Urinary bladder (tissue), 4 donors: ENCODE measurements around the gene INTS1. TPM values are rescaled to one million over a fixed set of nuclear protein-coding genes. Genes with fewer than 3 reads are reported as not detected.

ENCODE experiments used
- DNase-seq: peaks from one replicate; pipeline ENCODE4 v3.0.0-alpha.2; 2015; ENCODE audit errors: extremely low spot score
- H3K27ac ChIP-seq: one replicate; pipeline ENCODE4 v1.5.1; 2013; ENCODE audit warnings: low read depth, mild to moderate bottlenecking, moderate library complexity
- H3K36me3 ChIP-seq: one replicate; pipeline ENCODE4 v1.6.1; 2013; ENCODE audit warnings: mild to moderate bottlenecking, moderate library complexity; ENCODE audit not compliant: insufficient read depth
- H3K4me1 ChIP-seq: one replicate; pipeline ENCODE4 v1.6.1; 2013; ENCODE audit warnings: mild to moderate bottlenecking, moderate library complexity; ENCODE audit not compliant: insufficient read depth
- H3K4me3 ChIP-seq: one replicate; pipeline ENCODE4 v1.5.1; 2013; ENCODE audit warnings: low read depth, low read length
- WGBS: extraction: QIAGEN DNeasy Blood & Tissue Kit; methylation state at CpG from one replicate; pipeline ENCODE4 v1.1.7; 2013; 5-methylcytosine and 5-hydroxymethylcytosine counted together
- polyA plus RNA-seq: library from polyadenylated mRNA; stranded (reverse); fragments of 200-250 nt; gene quantifications from one replicate; pipeline ENCODE4 v1.2.3, GENCODE V29; 2013
- total RNA-seq: library from RNA; depleted of rRNA; stranded (reverse); fragments of >200 nt; gene quantifications from one replicate; pipeline ENCODE4 v1.2.3, GENCODE V29; 2014
- donor health status: healthy with polysubstance abuse.
- donor health status: healthy.

INTS1 gene
- total and polyA plus RNA-seq, 2 donors = 13.7 to 55.6 TPM

- H3K4me3 ChIP-seq = peak overlapping the region; percentile 61
- no peaks in the 10 kb centered on the region for H3K36me3 ChIP-seq
- DNase-seq = peak; percentile 94
- WGBS = 1% methylated on average over 35 of the region's 35 CpGs
- H3K27ac ChIP-seq = no peak overlapping the region
- no peaks in the 10 kb centered on the region for H3K4me1 ChIP-seq
Measured at GRCh38 chr7:1459512-1459892, 44.7 kb downstream of the INTS1 start.

GRCh38 chr7:1458683-1459511 lies 45.3 kb downstream of the INTS1 start, which contains the start of gene MICALL2:
MICALL2 (minus strand) TSS chr7:1459470; CDS start chr7:1459326, 144 bp downstream.
- H3K27ac ChIP-seq = peak within 1 kb of the TSS; percentile 47
- peak within 1 kb of the TSS; percentile 61 for H3K4me3 ChIP-seq
- H3K36me3 ChIP-seq = no peaks in the 10 kb centered on the region
- no peaks in the 10 kb centered on the region for H3K4me1 ChIP-seq
- DNase-seq = no peak
- 1% methylated on average over 69 of the region's 69 CpGs for WGBS

GRCh38 chr7:1457949-1458682 lies 46.1 kb downstream of the INTS1 start:
- Histone ChIP-seq H3K4me1 (no peaks in the 10 kb centered on the region), H3K27ac (peak overlapping the region; percentile 28), H3K4me3 (peak overlapping the region; percentile 61), H3K36me3 (no peaks in the 10 kb centered on the region)
- DNase-seq = no peak
- WGBS = 46% methylated on average over 23 of the region's 23 CpGs

GRCh38 chr7:1457059-1457948 lies 46.9 kb downstream of the INTS1 start:
- Histone ChIP-seq H3K4me3 (peak overlapping the region; percentile 61), H3K4me1 (no peaks in the 10 kb centered on the region), H3K36me3 (no peaks in the 10 kb centered on the region), H3K27ac (no peak overlapping the region)
- DNase-seq = no peak
- 83% methylated on average over 18 of the region's 18 CpGs for WGBS

- no peak overlapping the region for H3K27ac ChIP-seq
- WGBS = 88% methylated on average over 13 of the region's 13 CpGs
- H3K4me1 ChIP-seq = no peaks in the 10 kb centered on the region
Measured at GRCh38 chr7:1455955-1456354, 48.2 kb downstream of the INTS1 start.

GRCh38 chr7:1455241-1455939 lies 48.8 kb downstream of the INTS1 start:
- H3K27ac ChIP-seq = peak overlapping the region; percentile 54
- no peak overlapping the region for H3K4me3 ChIP-seq
- no peaks in the 10 kb centered on the region for H3K36me3 ChIP-seq
- 78% methylated on average over 26 of the region's 26 CpGs for WGBS
- DNase-seq = no peak
- no peaks in the 10 kb centered on the region for H3K4me1 ChIP-seq

More at GRCh38 chr7:1455955-1456354, 48.2 kb downstream of the INTS1 start:
- no peak for DNase-seq
- no peaks in the 10 kb centered on the region for H3K36me3 ChIP-seq
- no peak overlapping the region for H3K4me3 ChIP-seq

GRCh38 chr7:1454542-1454941 lies 49.6 kb downstream of the INTS1 start:
- H3K4me3 ChIP-seq = no peak overlapping the region
- no peaks in the 10 kb centered on the region for H3K36me3 ChIP-seq
- WGBS = 46% methylated on average over 14 of the region's 14 CpGs
- no peaks in the 10 kb centered on the region for H3K4me1 ChIP-seq
- peak overlapping the region; percentile 13 for H3K27ac ChIP-seq
- DNase-seq = no peak

GRCh38 chr7:1452205-1452604 lies 52.0 kb downstream of the INTS1 start:
- DNase-seq = no peak
- 67% methylated on average over 19 of the region's 19 CpGs for WGBS
- Histone ChIP-seq H3K36me3 (no peaks in the 10 kb centered on the region), H3K4me3 (no peak overlapping the region), H3K4me1 (no peaks in the 10 kb centered on the region), H3K27ac (no peak overlapping the region)

- no peak overlapping the region for H3K4me3 ChIP-seq
- H3K4me1 ChIP-seq = no peaks in the 10 kb centered on the region
- H3K27ac ChIP-seq = no peak overlapping the region
- DNase-seq = no peak
- H3K36me3 ChIP-seq = no peaks in the 10 kb centered on the region
- WGBS = 89% methylated on average over 11 of the region's 11 CpGs
Measured at GRCh38 chr7:1450987-1451386, 53.2 kb downstream of the INTS1 start.

GRCh38 chr7:1450431-1450830 lies 53.8 kb downstream of the INTS1 start:
- no peaks in the 10 kb centered on the region for H3K36me3 ChIP-seq
- WGBS = 82% methylated on average over 18 of the region's 18 CpGs
- no peak for DNase-seq
- no peak overlapping the region for H3K27ac ChIP-seq
- H3K4me1 ChIP-seq = no peaks in the 10 kb centered on the region
- no peak overlapping the region for H3K4me3 ChIP-seq

GRCh38 chr7:1449951-1450350 lies 54.2 kb downstream of the INTS1 start:
- DNase-seq = no peak
- Histone ChIP-seq H3K4me1 (no peaks in the 10 kb centered on the region), H3K27ac (no peak overlapping the region), H3K36me3 (no peaks in the 10 kb centered on the region), H3K4me3 (no peak overlapping the region)
- WGBS = 66% methylated on average over 11 of the region's 11 CpGs

GRCh38 chr7:1449501-1449900 lies 54.7 kb downstream of the INTS1 start:
- WGBS = 80% methylated on average over 13 of the region's 13 CpGs
- H3K27ac ChIP-seq = no peak overlapping the region
- no peaks in the 10 kb centered on the region for H3K36me3 ChIP-seq
- H3K4me1 ChIP-seq = no peaks in the 10 kb centered on the region
- no peak overlapping the region for H3K4me3 ChIP-seq
- no peak for DNase-seq

- Histone ChIP-seq H3K27ac (no peak overlapping the region), H3K36me3 (no peaks in the 10 kb centered on the region), H3K4me1 (no peaks in the 10 kb centered on the region), H3K4me3 (no peak overlapping the region)
- WGBS = 93% methylated on average over 14 of the region's 14 CpGs
- no peak for DNase-seq
Measured at GRCh38 chr7:1448958-1449357, 55.2 kb downstream of the INTS1 start.
